K562 (cell line): ENCODE measurements around the gene ZNF107.
A peak's percentile ranks its signal among the peaks of the same experiment; 100 is the strongest.

Experiments used
- CBX3 ChIP-seq, 2 experiments: IDR thresholded peaks; 1 replicate in 1 of 2; 2 replicates in 1 of 2; pipeline ENCODE4 v1.6.1; 2012; ENCODE audit warnings: inconsistent platforms in 2 of 2, low read length in 2 of 2, borderline replicate concordance in 1 of 2, control low read depth in 1 of 2
- EP300 ChIP-seq: IDR thresholded peaks from 2 replicates; pipeline ENCODE4 v1.6.1; 2012; ENCODE audit warnings: low read length, improper control_type of control experiment
- ETV6 ChIP-seq, 3 experiments: fragments of 150-350 bp in 1 of 3; sonication (generic) in 1 of 3; formaldehyde crosslinking in 1 of 3; IDR thresholded peaks; 2 replicates each; pipeline versions ENCODE4 v1.6.1 to v1.8.0; 2014 to 2022; ENCODE audit warnings: borderline replicate concordance in 2 of 3, low read depth in 2 of 3, antibody characterized with exemption in 1 of 3, low read length in 1 of 3, mild to moderate bottlenecking in 1 of 3, missing genetic modification reagents in 1 of 3
- HDAC2 ChIP-seq: fragments of 450-650 bp; IDR thresholded peaks from 2 replicates; pipeline ENCODE4 v1.6.1; 2016; ENCODE audit warnings: mild to moderate bottlenecking
- HDAC8 ChIP-seq: fragments of 450-650 bp; IDR thresholded peaks from 2 replicates; pipeline ENCODE4 v1.6.1; 2016; ENCODE audit warnings: mild to moderate bottlenecking, missing genetic modification characterization, moderate library complexity, missing compliant biosample characterization
- HMG20A ChIP-seq: fragments of 450-650 bp; formaldehyde crosslinking; conservative IDR thresholded peaks from 2 replicates; pipeline ENCODE4 v1.4.0; 2020; ENCODE audit warnings: mild to moderate bottlenecking, mixed read lengths
- MAFK ChIP-seq: IDR thresholded peaks from 2 replicates; pipeline ENCODE4 v1.6.1; 2011; ENCODE audit warnings: low read length, improper control_type of control experiment
- PHB2 ChIP-seq: fragments of 450-650 bp; IDR thresholded peaks from 2 replicates; pipeline ENCODE4 v1.6.1; 2017; ENCODE audit warnings: low read depth
- SAFB2 ChIP-seq: fragments of 200-400 bp; formaldehyde crosslinking; IDR thresholded peaks from 2 replicates; pipeline ENCODE4 v1.6.1; 2018; ENCODE audit warnings: borderline replicate concordance, low read length, low read depth, moderate library complexity; ENCODE audit not compliant: severe bottlenecking
- ZNF589 ChIP-seq: fragments of 200-800 bp; sonication (Bioruptor generic); IDR thresholded peaks from 2 replicates; pipeline ENCODE4 v1.6.1; 2016; ENCODE audit warnings: low read depth, missing genetic modification characterization, missing compliant biosample characterization

DNA sequence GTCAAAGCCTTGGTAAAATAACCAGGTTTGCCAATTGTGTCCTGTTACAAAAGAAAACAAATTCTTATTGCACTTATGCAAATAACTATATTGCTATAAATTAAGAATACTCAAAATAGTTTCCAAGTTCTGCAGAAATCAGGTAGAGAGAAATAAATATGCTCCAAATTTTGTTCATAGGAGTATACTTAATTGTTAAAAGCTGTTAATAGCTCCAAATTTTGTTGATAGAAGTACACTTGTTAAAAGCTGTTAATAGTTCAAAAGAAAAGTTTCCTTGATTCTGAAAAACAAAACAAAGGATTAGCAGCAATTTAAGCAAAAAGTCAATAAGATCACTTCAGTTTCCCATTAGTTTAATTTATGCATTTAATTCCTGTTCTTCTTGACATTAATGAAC, 81.9 kb downstream of the ZNF107 start:
- TF ChIP-seq EP300: no peak
- no peak for TF ChIP-seq ETV6 (IDR thresholded peaks at IDR 0.05; ENCODE audit: borderline replicate concordance in 1 of 2, low read depth in 2 of 2, low read length in 1 of 2)
- no peak for TF ChIP-seq ETV6 (CRISPR knock-in tag; IDR thresholded peaks at IDR 0.05; ENCODE audit: borderline replicate concordance)
- peak in 1 of 2 experiments; percentile 26; a peak in 1 of 3 replicates for TF ChIP-seq CBX3 (IDR thresholded peaks at IDR 0.05; ENCODE audit: borderline replicate concordance in 1 of 2, low read length in 2 of 2)
- no peak for TF ChIP-seq SAFB2
- no peak for TF ChIP-seq HDAC8
- no peak for TF ChIP-seq MAFK
- no peak for TF ChIP-seq ZNF589 (CRISPR knock-in tag)
- TF ChIP-seq PHB2: no peak
- TF ChIP-seq HDAC2: no peak
- no peak for TF ChIP-seq HMG20A (CRISPR knock-in tag)
